ENCODE data around the gene CNKSR2.

DNA sequence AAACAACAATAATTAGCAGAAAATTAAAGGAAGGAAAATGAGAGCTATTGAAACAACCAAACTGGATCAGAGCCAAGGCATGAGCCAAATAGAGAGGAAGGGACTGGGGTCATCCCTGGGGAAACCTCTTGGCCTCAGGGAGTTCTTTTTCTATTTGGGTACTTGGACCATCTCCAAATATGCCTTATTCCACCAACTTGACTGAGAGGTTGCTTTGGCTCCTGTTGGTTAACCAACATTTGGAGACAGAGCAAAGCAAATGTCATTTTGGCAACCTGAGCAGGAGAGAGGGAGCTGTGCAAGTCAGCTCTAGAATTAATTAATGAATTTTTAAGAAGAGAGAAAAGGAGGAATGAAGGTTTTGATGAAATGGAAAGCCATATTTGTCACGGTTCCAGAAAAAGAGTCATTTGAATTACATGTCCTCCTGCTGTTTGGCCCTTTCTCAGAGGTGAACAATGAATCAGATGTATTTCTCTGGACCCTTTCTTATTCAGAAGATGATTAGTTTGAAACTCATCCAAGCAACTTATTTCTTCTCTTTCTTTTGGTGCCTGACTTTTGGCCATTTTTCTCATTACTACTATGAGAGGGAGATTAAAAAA lies 119.1 kb downstream of the CNKSR2 start:
- TF ChIP-seq, protein P1, sequence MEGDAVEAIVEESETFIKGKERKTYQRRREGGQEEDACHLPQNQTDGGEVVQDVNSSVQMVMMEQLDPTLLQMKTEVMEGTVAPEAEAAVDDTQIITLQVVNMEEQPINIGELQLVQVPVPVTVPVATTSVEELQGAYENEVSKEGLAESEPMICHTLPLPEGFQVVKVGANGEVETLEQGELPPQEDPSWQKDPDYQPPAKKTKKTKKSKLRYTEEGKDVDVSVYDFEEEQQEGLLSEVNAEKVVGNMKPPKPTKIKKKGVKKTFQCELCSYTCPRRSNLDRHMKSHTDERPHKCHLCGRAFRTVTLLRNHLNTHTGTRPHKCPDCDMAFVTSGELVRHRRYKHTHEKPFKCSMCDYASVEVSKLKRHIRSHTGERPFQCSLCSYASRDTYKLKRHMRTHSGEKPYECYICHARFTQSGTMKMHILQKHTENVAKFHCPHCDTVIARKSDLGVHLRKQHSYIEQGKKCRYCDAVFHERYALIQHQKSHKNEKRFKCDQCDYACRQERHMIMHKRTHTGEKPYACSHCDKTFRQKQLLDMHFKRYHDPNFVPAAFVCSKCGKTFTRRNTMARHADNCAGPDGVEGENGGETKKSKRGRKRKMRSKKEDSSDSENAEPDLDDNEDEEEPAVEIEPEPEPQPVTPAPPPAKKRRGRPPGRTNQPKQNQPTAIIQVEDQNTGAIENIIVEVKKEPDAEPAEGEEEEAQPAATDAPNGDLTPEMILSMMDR (IDR thresholded peaks at IDR 0.05): no peak
- TF ChIP-seq POLR2A (IDR thresholded peaks at IDR 0.05): no peak

Measured in uterus (tissue), 2 donors.